ENCODE data around the gene NDUFA8.
A peak's percentile ranks its signal among the peaks of the same experiment; 100 is the strongest.

The NDUFA8 gene

GRCh38 chr9:122099271-122099869, 60.2 kb downstream of the NDUFA8 start:
- peak; percentile 83 for TF ChIP-seq CTCF (IDR thresholded peaks at IDR 0.05)

- no peak for TF ChIP-seq CTCF (IDR thresholded peaks at IDR 0.05)
Observed at GRCh38 chr9:122097679-122098315, 61.8 kb downstream of the NDUFA8 start.

- TF ChIP-seq CTCF (IDR thresholded peaks at IDR 0.05), result no peak
Observed at GRCh38 chr9:122096620-122097415, 62.8 kb downstream of the NDUFA8 start.

- peak; percentile 80 for TF ChIP-seq CTCF (IDR thresholded peaks at IDR 0.05)
Observed at GRCh38 chr9:122095010-122095767, 64.4 kb downstream of the NDUFA8 start.

Measured in LNCAP (cell line).